HS-27A (cell line): ENCODE data around the gene MEIS1.

Source experiments
- DNase-seq: peaks from one replicate; pipeline ENCODE4 v3.0.0-alpha.2; 2012; ENCODE audit warnings: low read depth, missing footprints

The MEIS1 gene

DNA sequence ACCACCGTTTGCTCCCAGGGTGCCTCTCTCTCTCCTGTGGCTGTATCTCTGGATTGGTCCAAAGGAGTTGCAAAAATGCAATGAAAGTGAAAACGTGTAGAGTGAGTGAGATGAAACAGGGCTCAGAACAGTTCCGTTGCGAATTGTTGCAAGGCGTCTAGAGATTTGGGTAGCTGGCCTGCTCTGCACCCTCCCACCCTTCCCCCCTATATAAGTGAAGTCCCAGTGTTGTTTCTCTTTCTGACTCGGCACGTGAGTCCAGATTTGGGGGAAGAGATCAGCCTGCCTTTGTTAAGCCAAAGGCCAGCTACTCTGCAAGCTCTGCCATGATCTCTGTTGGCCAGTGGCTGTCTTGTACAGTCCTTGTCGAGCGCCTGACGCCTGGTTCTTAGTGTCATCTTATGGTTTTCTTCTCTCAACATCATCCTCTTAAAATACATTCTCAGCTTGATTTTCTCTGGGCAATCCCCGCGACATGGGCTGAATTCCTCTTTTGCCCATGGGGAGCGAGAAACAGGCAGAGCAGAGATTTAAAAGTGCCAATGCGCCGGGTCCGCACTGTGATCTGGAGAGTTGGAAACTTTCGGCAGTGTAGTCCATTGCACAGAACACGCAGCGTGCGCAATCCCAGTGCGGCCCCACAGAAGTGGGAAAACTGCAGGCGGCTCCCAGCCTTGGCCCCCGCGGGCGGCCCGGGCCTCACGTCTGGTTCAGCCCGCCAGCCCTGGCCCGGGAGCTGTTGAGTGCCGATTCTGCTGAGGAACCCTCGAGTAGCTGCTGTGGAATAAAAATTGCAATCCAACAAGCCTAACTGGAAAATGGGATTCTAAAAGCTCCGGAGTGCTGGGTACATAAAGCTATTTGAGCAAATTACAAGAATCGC is 9.3 kb downstream of the MEIS1 start:
- no peak for DNase-seq

DNA sequence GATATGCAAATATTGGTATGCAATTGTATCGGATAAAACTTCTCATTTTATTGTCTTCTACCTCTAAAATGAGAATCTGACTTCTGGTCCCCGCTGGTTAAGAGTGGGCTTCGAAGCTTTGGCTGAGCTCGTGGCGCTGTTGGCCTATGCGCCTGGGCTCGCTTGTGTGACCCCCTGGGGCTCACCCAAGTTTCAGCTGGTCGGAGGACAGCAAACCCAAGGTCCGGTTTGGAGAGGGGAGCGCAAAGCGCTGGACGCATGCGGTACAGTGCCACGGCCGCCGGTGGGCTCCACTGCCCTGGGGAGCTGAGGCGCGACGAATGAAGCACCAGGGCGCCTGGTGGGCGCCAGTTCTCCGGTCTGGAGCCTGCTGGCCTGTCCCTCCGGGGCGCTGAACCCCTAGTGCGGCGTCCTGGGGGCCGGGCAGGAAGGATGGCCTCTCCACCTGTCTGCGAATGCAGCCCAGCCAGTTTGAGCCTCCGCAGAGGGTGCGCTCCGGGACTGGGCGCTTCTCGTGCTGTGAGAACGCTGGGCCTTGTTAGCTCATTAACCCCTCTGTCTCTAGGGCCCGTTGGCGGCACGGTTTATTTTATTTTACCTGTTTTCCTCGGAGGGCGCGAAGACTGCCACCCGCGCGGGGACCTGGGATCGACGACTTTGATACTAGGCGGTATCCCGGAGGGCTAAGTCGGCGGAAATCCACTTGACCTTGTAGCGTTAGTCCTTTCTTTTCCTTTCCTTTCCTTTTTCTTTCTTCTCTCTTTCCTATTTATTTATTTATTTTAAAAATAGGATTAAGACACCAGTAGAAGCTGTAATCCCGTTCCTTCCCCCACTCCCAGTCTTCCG is 10.4 kb downstream of the MEIS1 start:
- no peak for DNase-seq

DNA sequence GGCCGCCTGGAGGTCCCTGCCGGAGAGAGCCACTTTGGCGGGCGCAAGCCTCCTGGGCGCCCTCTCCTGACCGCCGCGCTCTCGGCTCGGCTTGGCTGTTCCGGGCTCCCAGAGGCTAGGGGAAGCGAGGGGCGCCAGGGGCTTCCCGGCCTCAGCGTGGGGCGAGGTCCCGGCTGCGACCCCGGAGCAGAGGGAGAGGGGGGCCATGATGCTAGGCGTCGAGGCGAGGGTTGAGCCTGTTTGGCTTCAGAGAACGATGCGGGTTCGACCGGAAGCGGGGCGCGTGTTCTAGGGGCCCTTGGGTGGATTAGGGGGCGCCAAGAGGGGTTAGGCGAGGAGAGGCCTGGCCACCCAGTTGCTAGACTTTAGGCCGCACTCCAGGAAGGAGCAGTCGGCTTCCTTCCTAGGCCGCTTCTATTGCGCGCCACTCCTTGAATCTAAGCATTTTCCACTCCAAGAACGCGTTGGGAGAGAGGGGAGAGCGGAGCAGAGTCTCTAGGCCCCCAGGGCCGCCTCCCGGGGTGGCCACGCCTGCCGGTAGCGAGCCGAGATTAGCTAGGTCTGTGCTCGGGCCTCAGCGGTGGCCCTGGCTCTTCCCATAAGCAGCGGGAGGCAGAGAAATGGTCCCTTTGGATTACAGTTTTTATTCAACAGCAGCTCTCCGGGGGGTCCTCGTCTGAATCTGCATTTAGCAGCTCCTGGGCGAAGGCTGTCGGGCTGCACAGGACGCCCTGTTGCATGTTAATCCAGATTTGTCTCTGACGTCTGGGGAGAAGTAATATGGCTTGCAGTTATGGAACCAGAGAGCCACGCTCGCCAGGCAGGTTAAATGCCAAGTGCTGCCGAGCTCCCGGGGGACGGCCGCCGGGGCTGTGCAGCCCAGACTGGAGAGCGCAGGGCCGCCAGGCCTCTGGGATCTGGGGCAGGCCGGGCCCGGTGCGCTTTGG is 11.3 kb downstream of the MEIS1 start:
- DNase-seq = no peak

DNA sequence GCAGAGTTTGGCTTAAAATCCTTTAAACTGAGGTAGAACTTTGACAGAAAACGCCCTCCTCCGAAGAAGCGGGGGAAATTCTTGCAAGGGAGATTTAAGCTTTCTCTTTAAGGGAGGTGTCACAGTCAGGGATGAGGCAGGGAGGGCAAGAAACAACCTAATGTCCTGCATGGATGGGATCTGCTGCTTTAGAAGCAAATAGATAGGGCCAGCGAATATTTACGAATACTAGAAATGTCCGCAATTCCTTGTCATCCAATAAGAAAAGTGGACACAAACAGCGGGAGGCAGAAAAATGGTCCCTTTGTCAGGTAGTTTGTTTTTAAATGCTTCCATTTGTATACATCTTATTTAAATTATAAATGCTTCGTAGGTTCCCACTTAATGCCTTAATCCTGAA is 12.0 kb downstream of the MEIS1 start:
- DNase-seq = no peak

DNA sequence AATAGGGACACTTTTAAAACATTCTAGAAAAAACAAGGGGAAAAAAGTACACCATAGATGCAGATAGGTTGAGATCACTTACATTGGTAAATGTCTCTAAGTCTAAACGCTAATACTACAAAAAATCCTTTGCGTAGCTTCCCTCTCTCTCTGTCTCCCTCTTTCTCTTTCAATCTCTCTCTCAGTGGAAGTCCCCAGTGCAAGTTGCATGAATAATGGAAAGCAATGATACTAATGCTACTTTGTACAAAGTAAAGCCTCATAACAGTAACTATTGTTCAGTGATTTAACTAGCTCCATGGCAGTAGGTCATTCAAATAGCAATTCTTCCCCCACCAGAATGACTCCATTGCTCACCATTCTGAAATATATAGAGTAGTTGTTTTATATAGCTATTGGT is 12.8 kb downstream of the MEIS1 start:
- no peak for DNase-seq

DNA sequence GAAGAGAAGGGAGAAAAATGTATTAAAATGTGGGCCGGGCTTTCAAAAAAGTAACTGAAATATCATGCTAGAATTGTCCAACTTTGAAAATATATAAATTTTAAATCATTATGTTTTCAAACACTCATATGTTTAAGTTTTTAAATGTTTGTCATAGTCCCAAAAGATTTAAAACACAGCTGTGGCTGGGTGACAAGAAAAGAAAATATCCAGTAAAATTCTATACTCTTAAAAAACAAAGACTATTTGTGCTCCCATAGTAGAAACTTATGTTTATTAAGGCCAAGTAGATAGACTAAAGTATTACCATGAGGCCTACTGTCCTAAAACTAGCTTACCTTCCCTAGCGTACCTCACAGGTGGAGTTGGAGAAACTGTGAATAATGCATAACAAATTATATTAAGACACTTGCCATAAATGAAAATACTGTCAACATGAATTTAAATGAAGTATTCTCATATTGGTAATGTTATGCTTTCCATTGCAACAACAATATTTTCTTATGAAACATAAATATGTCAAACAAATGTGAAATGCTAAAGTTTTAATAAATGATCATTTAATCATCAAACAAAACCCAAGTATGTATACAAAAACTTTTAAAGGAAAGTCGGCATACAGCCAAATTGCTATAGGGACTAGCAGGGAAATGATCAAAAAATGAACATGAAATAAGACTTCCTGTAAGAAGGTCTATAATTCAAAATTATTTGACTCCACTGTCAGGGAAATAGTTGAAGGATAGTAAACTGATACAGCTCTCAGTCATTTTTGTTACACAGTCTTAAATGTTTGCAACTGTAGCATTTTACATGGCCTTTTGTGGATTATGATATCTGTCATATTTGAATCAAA is 13.4 kb downstream of the MEIS1 start:
- no peak for DNase-seq

DNA sequence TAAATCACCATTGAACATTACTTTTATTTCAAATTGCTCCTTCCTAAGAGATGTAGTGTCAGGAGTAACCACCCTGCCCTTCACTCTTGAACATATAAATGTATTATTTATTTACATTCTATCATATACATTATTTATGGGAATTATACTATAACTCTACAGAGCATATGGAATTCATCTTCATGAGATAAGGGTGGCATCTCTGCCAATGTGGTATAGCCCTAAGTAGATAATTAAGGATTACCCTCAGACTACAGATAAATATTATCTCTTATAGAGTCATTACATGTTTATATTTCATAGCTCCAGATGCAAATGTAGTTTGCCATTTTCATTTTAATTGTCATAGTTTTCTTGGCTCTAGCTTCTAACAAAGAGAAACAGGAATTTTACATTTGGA is 17.3 kb downstream of the MEIS1 start:
- no peak for DNase-seq

DNA sequence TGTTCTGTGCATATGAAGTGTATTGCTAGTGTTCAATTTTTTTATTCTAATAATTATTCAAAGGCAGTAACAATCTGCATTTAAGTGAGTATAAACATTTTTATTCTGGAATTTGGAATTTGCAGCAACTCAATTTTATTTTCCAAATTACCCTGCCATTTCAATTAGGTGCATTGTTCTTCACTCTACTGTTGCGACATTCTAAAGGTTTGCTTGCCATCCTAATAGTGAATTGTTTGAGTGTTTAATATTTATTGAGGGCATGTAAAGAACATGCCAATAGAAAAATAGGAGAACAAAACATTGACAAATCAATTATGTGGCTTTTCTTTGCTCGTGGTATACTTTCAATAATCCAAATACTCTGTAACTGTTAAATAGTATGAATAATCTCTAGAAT is 18.0 kb downstream of the MEIS1 start:
- DNase-seq = no peak

DNA sequence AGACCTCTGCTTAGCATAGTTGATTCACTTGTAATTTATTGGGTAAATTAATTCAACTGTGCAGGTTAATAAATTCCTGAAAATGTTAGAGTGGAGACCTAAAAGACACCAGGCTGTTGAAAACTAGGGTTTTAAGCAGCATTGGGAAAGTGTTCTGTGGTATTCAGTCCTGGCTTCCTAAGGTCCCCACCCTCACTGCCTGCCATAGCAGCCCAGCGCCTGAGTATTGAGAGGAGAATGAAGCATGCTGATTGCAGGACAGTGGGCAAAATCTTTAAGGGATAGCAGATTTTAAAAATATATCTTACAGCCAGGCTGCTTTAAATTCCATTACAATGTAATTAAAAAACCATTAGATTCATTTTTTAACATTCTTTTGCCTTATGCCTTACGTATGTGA is 20.6 kb downstream of the MEIS1 start:
- DNase-seq = no peak

DNA sequence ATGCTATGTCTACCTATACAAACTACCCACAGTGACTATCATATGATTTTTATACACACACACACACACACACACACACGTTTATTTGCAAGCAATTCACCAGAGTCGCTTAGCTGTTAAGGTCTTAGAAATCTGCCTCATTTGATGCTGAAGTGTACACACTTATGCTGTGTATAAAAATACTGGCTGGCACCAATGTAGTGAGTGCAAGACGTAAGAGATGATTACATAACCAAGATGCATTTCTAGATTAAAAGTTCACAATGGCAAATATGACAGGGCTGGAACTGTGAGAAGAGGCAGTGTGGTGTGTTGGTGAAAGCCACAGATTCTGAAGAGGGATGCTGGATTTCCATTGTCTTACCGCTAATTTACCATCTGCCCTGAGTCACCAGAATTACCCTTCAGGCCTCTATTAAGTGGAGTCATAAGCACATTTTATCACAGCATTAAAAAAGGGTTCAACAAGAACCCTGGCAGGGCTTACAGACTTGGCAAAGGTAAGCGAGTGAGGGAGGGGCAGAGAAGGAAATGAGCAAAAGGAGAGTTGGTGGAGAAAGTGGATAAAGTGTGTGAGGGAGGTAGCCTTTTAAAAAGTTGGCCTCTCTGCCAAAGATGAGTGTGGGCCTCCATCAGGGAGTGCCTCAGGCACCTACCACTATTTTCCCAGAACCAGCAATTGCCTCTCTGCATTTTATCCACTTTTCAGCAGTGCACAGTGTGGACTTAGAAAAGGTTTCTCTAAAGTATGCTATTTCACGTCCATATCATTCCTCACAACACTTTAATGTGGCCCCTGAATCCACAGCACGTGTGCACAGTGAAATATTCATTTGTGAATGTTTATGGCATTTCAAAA is 21.5 kb downstream of the MEIS1 start:
- DNase-seq = no peak

DNA sequence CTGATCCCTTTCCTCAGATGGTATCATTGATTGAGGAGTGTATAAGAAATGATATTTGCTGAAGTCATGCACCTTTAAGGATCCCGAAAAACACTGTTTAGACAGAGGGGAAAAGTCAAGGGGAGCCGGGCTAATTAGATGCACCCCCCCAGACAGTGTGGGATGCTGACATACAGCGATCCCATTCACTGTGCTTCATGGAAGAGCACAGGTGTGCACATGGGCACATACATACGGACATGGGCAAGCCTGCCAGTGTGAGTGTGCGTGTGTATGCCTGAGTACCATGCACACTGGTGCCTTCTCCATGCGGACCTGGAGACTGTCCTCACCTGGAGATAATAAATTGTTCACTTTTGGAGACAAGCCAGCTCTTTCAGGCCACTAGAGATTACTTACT is 22.6 kb downstream of the MEIS1 start:
- no peak for DNase-seq

DNA sequence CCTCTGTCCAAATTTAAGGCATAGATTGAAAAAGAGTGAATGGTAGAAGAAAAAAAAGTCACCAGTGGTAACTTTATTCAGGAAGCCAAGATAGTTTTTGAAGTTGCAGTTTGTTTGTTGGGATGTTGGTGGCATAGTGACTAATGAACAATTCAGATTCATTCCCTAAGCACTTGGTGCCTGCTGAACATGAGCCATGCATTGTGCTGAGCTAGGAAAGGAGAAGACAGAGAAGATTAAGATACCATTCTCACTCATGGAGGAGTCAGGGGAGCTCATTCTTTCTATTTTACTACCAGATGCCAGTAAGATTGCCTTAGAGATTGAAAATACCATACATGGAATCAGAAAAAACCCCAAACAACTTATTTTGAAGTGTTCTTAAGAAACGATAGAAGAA is 25.1 kb downstream of the MEIS1 start:
- no peak for DNase-seq

DNA sequence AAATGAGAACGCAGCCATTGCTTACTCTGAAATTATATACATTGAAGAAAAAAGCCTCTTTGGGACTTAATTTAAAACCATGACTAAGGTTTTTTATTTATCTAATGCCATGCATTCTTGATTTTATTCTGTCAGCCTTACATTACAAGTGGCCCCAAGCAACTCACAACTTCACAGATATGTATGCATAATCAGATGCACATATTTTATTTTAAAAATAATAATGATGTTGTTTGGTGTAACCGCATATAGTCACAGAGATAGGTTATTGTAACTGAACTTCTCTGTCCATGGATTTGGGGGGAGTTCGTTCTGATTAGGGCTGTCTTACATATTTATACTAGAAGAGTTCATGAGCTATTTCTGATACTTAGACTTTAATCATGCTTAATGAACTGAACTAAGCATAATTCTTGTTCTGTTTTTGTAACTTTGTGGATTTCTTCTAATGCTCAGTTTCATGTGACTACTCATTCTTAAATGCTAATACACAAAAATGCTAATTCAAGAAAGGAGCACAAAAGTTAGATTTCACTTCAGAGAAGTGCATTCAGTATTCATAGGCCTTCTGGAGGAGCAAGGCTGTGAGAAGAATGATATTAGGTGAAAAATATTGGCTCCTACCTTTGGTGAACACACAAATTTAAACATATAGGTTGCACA is 26.2 kb downstream of the MEIS1 start:
- no peak for DNase-seq

DNA sequence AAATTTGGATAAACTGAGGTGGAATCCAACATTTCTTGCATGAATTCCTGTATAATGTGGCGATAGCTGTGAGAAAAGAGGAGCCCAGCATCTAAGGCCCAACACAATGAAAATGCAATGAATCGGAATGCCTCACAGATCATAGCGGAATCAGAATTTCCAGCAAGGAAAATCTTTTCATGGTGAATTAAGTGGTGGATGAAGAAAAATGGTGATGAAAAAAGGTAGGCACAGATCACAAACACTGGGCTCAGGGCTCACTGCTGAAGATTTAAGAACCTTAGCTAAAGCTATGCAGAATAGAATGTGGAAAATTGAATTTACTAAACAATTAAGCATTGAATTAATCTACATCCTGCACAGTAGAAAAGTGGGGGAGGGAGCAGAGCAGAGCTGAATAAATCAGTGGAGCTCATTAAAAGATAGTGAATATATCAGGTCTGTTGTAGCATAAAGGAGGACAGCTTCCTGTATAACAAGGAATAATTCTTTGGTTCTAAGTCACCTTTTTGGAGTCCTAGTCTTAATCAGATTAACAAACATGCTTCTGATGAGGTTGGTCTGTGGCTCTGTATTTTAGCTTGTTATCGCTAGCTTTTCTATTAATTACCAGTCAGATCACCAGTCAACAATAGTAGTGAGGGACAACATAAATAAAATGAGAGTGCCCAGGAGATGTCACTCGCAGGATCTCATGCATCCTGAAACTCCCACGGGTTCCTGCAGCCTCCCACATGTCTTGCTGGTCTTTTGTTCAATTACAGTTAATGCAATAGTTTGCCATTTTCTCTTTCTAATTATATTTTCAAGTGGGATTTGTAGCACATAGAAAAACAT is 27.0 kb downstream of the MEIS1 start:
- no peak for DNase-seq

DNA sequence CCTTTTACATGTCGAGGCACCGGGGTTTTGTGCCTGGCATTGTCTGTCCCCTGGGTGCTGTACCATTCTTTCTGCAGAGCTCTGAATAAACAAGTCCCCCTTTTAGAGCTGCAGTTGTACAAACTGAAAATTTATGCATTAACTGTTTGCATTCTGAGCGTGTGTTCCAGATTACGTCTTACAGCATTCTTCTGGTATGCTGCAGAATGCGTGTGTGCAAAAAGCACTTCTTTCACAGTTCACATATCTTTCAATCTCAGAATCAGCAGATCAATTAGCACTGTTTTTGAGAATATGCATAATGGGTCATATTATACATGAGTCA is 27.5 kb downstream of the MEIS1 start:
- DNase-seq = no peak

DNA sequence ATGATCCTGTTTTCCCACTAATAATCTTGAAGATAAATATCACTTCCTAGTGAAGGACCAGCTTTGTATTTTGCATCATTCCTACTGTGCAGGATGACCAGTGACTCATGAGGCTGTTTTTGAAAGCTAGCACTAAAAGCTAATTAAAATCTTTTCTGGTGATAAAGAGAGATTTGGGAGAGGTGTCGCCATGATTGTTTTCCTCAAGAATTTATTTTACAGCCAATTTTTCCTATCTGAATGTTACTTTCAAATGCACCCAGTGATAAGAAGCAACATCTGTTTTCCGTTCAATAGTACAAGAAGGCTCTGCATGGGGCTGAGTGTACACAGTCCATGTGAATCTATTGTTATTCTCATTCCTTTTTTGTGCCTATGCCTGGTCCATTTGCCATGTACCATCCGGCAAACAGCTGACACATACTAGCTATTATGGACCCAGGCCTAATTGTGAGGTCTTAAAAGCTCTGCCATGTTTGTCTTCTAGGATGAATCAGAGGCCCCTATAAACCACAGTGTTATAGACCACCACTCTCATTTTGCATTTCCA is 28.4 kb downstream of the MEIS1 start:
- DNase-seq = no peak

DNA sequence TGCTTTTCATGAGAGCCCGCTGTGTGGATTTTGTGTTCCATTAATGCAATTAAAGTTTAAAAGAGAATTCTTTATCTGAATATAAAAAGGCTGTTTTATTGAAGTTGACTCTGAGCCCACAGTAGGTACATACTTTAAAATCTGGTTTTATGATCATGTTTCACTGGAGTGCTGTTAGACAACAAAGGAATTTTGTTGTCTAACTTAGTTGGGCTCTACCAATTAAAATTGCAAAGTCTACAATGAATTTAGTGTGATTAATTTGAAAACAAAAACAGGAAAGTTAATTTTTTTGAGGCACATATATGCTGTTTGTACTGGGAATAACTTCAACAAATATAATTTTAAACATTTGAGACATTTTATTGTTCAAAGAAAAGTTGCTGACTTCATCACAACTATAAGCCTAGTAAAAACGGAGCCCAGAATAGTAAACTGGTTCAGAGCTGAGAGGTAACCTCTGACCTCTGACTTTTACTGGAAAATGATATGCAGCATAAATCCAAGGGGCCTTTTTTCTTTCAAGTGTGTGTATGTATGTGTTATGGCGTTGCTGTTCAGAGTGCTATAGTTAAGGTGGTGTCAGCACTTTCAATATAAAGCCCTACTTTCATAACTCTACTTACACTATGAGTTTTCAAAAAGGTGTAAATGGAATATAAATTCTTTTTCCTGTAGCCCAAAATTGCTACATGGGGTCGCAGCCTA is 30.2 kb downstream of the MEIS1 start:
- DNase-seq = no peak

DNA sequence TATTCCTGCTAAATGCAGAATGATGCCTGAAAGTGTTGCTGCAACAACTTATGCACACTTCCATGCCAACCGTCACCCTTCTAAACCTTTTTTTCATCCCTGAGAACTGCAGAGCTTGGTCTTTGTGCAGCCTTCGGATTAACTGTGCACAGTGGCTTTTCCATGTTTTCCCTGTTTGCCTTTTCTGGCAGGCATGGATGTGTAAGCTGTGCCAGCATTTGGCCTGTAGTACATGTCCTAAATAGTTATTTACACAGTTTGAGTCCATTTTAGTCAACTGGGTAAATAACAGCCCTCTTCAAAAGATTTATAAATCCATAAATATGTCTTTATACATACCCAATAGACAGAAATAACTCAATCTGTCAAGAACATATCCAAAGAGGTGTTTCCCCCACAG is 31.5 kb downstream of the MEIS1 start:
- no peak for DNase-seq
